CD4-positive, alpha-beta memory T cell (primary cell): ENCODE data around the gene TMEM242. TPM values are rescaled to one million over a fixed set of nuclear protein-coding genes. Genes with fewer than 3 reads are reported as not detected.

Experiments
- CTCF ChIA-PET: fragments of 350-600 bp; sonication (Branson Sonifier 250); formaldehyde crosslinking; loops from one replicate; lab custom pipeline; 2021; ENCODE audit warnings: inconsistent platforms; ENCODE audit not compliant: partially characterized antibody; lab: Charles Lee
- POLR2A ChIA-PET: fragments of 350-600 bp; sonication (Branson Sonifier 250); formaldehyde crosslinking; loops from one replicate; lab custom pipeline; 2021; ENCODE audit not compliant: partially characterized antibody; lab: Charles Lee
- DNase-seq, 5 donors: peaks; one replicate each; pipeline versions ENCODE4 v3.0.0 to v3.0.0-alpha.2; 2020 to 2022; ENCODE audit warnings: mixed read lengths in 1 of 5
- H3K27ac ChIP-seq: one replicate; pipeline ENCODE4 v1.7.0; 2013; ENCODE audit warnings: low read depth, low read length
- H3K27me3 ChIP-seq: 2 replicates; pipeline ENCODE4 v1.7.0; 2013; ENCODE audit warnings: mild to moderate bottlenecking, low read length, moderate library complexity; ENCODE audit not compliant: insufficient read depth
- H3K36me3 ChIP-seq: 2 replicates; pipeline ENCODE4 v1.7.0; 2013; ENCODE audit warnings: mild to moderate bottlenecking, low read length, moderate library complexity; ENCODE audit not compliant: insufficient read depth
- H3K4me1 ChIP-seq: 2 replicates; pipeline ENCODE4 v1.7.0; 2013; ENCODE audit warnings: mild to moderate bottlenecking, low read length, moderate library complexity; ENCODE audit not compliant: insufficient read depth
- H3K4me3 ChIP-seq, 2 donors: one replicate each; pipeline ENCODE4 v1.7.0; 2013; ENCODE audit warnings: low read length in 2 of 2, mild to moderate bottlenecking in 1 of 2
- H3K9me3 ChIP-seq, 2 donors: one replicate each; pipeline ENCODE4 v1.7.0; 2013; ENCODE audit warnings: low read length in 2 of 2, control low read depth in 1 of 2; ENCODE audit not compliant: control insufficient read depth in 1 of 2
- H3K27ac Mint-ChIP-seq, 7 donors: one replicate each; pipeline ENCODE4 v1.8.0; 2020 to 2021; ENCODE audit warnings: mixed read lengths in 7 of 7, mild to moderate bottlenecking in 6 of 7, inconsistent platforms in 3 of 7, moderate library complexity in 3 of 7
- H3K27me3 Mint-ChIP-seq, 2 donors: one replicate each; pipeline ENCODE4 v1.8.0; 2020 to 2021; ENCODE audit warnings: mixed read lengths in 2 of 2
- H3K36me3 Mint-ChIP-seq, 2 donors: one replicate each; pipeline ENCODE4 v1.8.0; 2020 to 2021; ENCODE audit warnings: mixed read lengths in 2 of 2, inconsistent platforms in 1 of 2, mild to moderate bottlenecking in 1 of 2
- H3K4me1 Mint-ChIP-seq, 4 donors: one replicate each; pipeline ENCODE4 v1.8.0; 2020 to 2021; ENCODE audit warnings: mixed read lengths in 4 of 4, mild to moderate bottlenecking in 1 of 4
- H3K4me3 Mint-ChIP-seq, 8 donors: one replicate each; pipeline ENCODE4 v1.8.0; 2020 to 2021; ENCODE audit warnings: mixed read lengths in 8 of 8, mild to moderate bottlenecking in 7 of 8, moderate library complexity in 6 of 8, inconsistent platforms in 3 of 8
- H3K9me3 Mint-ChIP-seq, 8 donors: one replicate each; pipeline ENCODE4 v1.8.0; 2020 to 2021; ENCODE audit warnings: mixed read lengths in 8 of 8, mild to moderate bottlenecking in 5 of 8, inconsistent platforms in 3 of 8, moderate library complexity in 1 of 8
- intact Hi-C: fragments of 100-400 bp; cut with micrococcal nuclease; formaldehyde crosslinking; loops from one replicate; pipeline ENCODE4 v1.15.1; 2023
- polyA plus RNA-seq, 2 donors: library from polyadenylated mRNA; unstranded; fragments of 300-500 nt; fragmentation: Illumina TruSeq; gene quantifications; one replicate each; pipeline ENCODE4 v1.2.3, GENCODE V29; 2021
- total RNA-seq, 2 experiments: library from RNA; stranded (reverse); gene quantifications; one replicate each; pipeline ENCODE4 v1.2.3, GENCODE V29; 2021

Gene TMEM242
- total and polyA plus RNA-seq, 4 experiments from 2014 or later: 11.4 to 14.1 (median 12.1) TPM

GRCh38 chr6:157302736-157303135 is 20.6 kb downstream of the TMEM242 start:
- DNase-seq: no peak
- no peaks in the 10 kb centered on the region for H3K27me3 ChIP-seq
- H3K27me3 Mint-ChIP-seq: no peaks in the 10 kb centered on the region
- peaks cover 4% of the 10 kb centered on the region for H3K36me3 ChIP-seq
- no peak overlapping the region for H3K4me3 ChIP-seq
- H3K4me1 ChIP-seq: no peaks in the 10 kb centered on the region
- no peak overlapping the region for H3K27ac ChIP-seq
- ChIA-PET POLR2A (interaction anchor here (0.8 to 1.1 kb wide), 2 partner anchors 8 to 28 kb away, joined by 3 read pairs; no protein-coding TSS in a partner anchor), CTCF (no interaction called here)
- H3K9me3 Mint-ChIP-seq: no peaks in the 10 kb centered on the region
- H3K4me1 Mint-ChIP-seq: peaks cover 6 to 8% (median 6%) of the 10 kb centered on the region in 4 donors
- H3K9me3 ChIP-seq: no peaks in the 10 kb centered on the region
- intact Hi-C loops: no loop called here
- peaks cover 5 to 14% of the 10 kb centered on the region in 2 donors for H3K36me3 Mint-ChIP-seq
- H3K27ac Mint-ChIP-seq: peak overlapping the region in 1 of 7 donors; percentile 13
- no peak overlapping the region for H3K4me3 Mint-ChIP-seq

GRCh38 chr6:157300436-157300835 is 22.9 kb downstream of the TMEM242 start:
- no peaks in the 10 kb centered on the region for H3K27me3 ChIP-seq
- H3K4me3 ChIP-seq: no peak overlapping the region
- DNase-seq: no peak
- H3K4me1 ChIP-seq: no peaks in the 10 kb centered on the region
- H3K36me3 Mint-ChIP-seq: peaks cover 5 to 16% of the 10 kb centered on the region in 2 donors
- no peaks in the 10 kb centered on the region for H3K27me3 Mint-ChIP-seq
- peaks cover 6 to 8% (median 6%) of the 10 kb centered on the region in 4 donors for H3K4me1 Mint-ChIP-seq
- H3K36me3 ChIP-seq: no peaks in the 10 kb centered on the region
- intact Hi-C loops: no loop called here
- no peak overlapping the region for H3K27ac Mint-ChIP-seq
- H3K4me3 Mint-ChIP-seq: no peak overlapping the region
- no peaks in the 10 kb centered on the region for H3K9me3 ChIP-seq
- no peak overlapping the region for H3K27ac ChIP-seq
- no peaks in the 10 kb centered on the region for H3K9me3 Mint-ChIP-seq
- POLR2A ChIA-PET: no interaction called here
- CTCF ChIA-PET: no interaction called here

GRCh38 chr6:157300006-157300405 is 23.3 kb downstream of the TMEM242 start:
- no peak for DNase-seq
- H3K36me3 ChIP-seq: no peaks in the 10 kb centered on the region
- H3K27ac Mint-ChIP-seq: no peak overlapping the region
- H3K9me3 ChIP-seq: no peaks in the 10 kb centered on the region
- ChIA-PET POLR2A (no interaction called here), CTCF (no interaction called here)
- peaks cover 6 to 8% (median 6%) of the 10 kb centered on the region in 4 donors for H3K4me1 Mint-ChIP-seq
- no peak overlapping the region for H3K4me3 ChIP-seq
- H3K27ac ChIP-seq: no peak overlapping the region
- H3K36me3 Mint-ChIP-seq: peaks cover 5 to 20% of the 10 kb centered on the region in 2 donors
- H3K4me1 ChIP-seq: no peaks in the 10 kb centered on the region
- no peaks in the 10 kb centered on the region for H3K27me3 Mint-ChIP-seq
- no peaks in the 10 kb centered on the region for H3K9me3 Mint-ChIP-seq
- intact Hi-C loops: no loop called here
- no peak overlapping the region for H3K4me3 Mint-ChIP-seq
- H3K27me3 ChIP-seq: no peaks in the 10 kb centered on the region

GRCh38 chr6:157298216-157298724 is 25.0 kb downstream of the TMEM242 start:
- no peak for DNase-seq
- H3K4me1 ChIP-seq: no peaks in the 10 kb centered on the region
- intact Hi-C loops: no loop called here
- no peak overlapping the region for H3K27ac ChIP-seq
- no peak overlapping the region for H3K4me3 ChIP-seq
- H3K27me3 ChIP-seq: no peaks in the 10 kb centered on the region
- H3K36me3 Mint-ChIP-seq: peaks cover 5 to 20% of the 10 kb centered on the region in 2 donors
- no peaks in the 10 kb centered on the region for H3K27me3 Mint-ChIP-seq
- no peak overlapping the region for H3K4me3 Mint-ChIP-seq
- H3K4me1 Mint-ChIP-seq: peaks cover 6 to 8% (median 8%) of the 10 kb centered on the region in 4 donors
- no peak overlapping the region for H3K27ac Mint-ChIP-seq
- ChIA-PET POLR2A (interaction anchor here (0.6 kb wide), 1 partner anchor 137 kb away, joined by 3 read pairs; no protein-coding TSS in a partner anchor), CTCF (no interaction called here)
- H3K9me3 Mint-ChIP-seq: no peaks in the 10 kb centered on the region
- H3K36me3 ChIP-seq: no peaks in the 10 kb centered on the region
- no peaks in the 10 kb centered on the region for H3K9me3 ChIP-seq

GRCh38 chr6:157294654-157295053 is 28.7 kb downstream of the TMEM242 start:
- DNase-seq: no peak
- Histone ChIP-seq H3K4me1 (peaks cover 10% of the 10 kb centered on the region), H3K36me3 (no peaks in the 10 kb centered on the region), H3K4me3 (no peak overlapping the region), H3K9me3 (no peaks in the 10 kb centered on the region), H3K27me3 (no peaks in the 10 kb centered on the region), H3K27ac (no peak overlapping the region)
- intact Hi-C loops: no loop called here
- Mint-ChIP-seq H3K4me3 (no peak overlapping the region), H3K27ac (no peak overlapping the region), H3K9me3 (no peaks in the 10 kb centered on the region), H3K27me3 (no peaks in the 10 kb centered on the region), H3K4me1 (peaks cover 5 to 9% (median 8%) of the 10 kb centered on the region in 4 donors), H3K36me3 (peaks cover 24 to 27% of the 10 kb centered on the region in 2 donors)
- ChIA-PET CTCF (interaction anchor here (1.2 kb wide), 1 partner anchor 13 kb away, joined by 4 read pairs; no protein-coding TSS in a partner anchor), POLR2A (interaction anchor here (0.8 kb wide), 1 partner anchor 8 kb away, joined by 3 read pairs; no protein-coding TSS in a partner anchor)

- peaks cover 5 to 9% (median 8%) of the 10 kb centered on the region in 4 donors for H3K4me1 Mint-ChIP-seq
- no peaks in the 10 kb centered on the region for H3K27me3 Mint-ChIP-seq
- Histone ChIP-seq H3K4me1 (peaks cover 10% of the 10 kb centered on the region), H3K9me3 (no peaks in the 10 kb centered on the region), H3K36me3 (no peaks in the 10 kb centered on the region), H3K27me3 (no peaks in the 10 kb centered on the region), H3K4me3 (no peak overlapping the region), H3K27ac (no peak overlapping the region)
- no peak for DNase-seq
- H3K9me3 Mint-ChIP-seq: no peaks in the 10 kb centered on the region
- peaks cover 24 to 26% of the 10 kb centered on the region in 2 donors for H3K36me3 Mint-ChIP-seq
- ChIA-PET CTCF (no interaction called here), POLR2A (no interaction called here)
- H3K27ac Mint-ChIP-seq: no peak overlapping the region
- intact Hi-C loops: no loop called here
- H3K4me3 Mint-ChIP-seq: no peak overlapping the region
These were observed 29.5 kb downstream of the TMEM242 start for GRCh38 chr6:157293780-157294179.

- no peaks in the 10 kb centered on the region for H3K9me3 ChIP-seq
- no peak for DNase-seq
- H3K4me1 ChIP-seq: peaks cover 10% of the 10 kb centered on the region
- H3K27me3 Mint-ChIP-seq: no peaks in the 10 kb centered on the region
- H3K4me1 Mint-ChIP-seq: peaks cover 5 to 9% (median 7%) of the 10 kb centered on the region in 4 donors
- H3K27me3 ChIP-seq: no peaks in the 10 kb centered on the region
- H3K4me3 Mint-ChIP-seq: no peak overlapping the region
- no peaks in the 10 kb centered on the region for H3K36me3 ChIP-seq
- intact Hi-C loops: no loop called here
- H3K27ac ChIP-seq: no peak overlapping the region
- no peak overlapping the region for H3K4me3 ChIP-seq
- H3K36me3 Mint-ChIP-seq: peaks cover 26% of the 10 kb centered on the region in 2 donors
- CTCF ChIA-PET: no interaction called here
- H3K9me3 Mint-ChIP-seq: no peaks in the 10 kb centered on the region
- peak overlapping the region in 2 of 7 donors; percentile 13 to 51 for H3K27ac Mint-ChIP-seq
- POLR2A ChIA-PET: no interaction called here
These were observed 31.1 kb downstream of the TMEM242 start for GRCh38 chr6:157292202-157292601.
